NK-92 treated with Interleukin-12 subunit alpha and Interleukin-12 subunit beta, amount 100 ng/mL, for 24 hours (cell line): ENCODE results near the gene ADAMTS12.

Source experiments
- DNase-seq: peaks from one replicate; lab custom pipeline; 2025; lab: John Stamatoyannopoulos, UW

Gene ADAMTS12

GRCh38 chr5:33800241-33800950 is 91.4 kb downstream of the ADAMTS12 start:
- no peak for DNase-seq

GRCh38 chr5:33795496-33795895 is 96.3 kb downstream of the ADAMTS12 start:
- no peak for DNase-seq

- DNase-seq, result no peak
Observed at GRCh38 chr5:33794550-33795181, 97.1 kb downstream of the ADAMTS12 start.

- DNase-seq, result no peak
Observed at GRCh38 chr5:33793836-33794549, 97.8 kb downstream of the ADAMTS12 start.

- no peak for DNase-seq
Observed at GRCh38 chr5:33793276-33793675, 98.5 kb downstream of the ADAMTS12 start.

- no peak for DNase-seq
Observed at GRCh38 chr5:33792559-33792958, 99.2 kb downstream of the ADAMTS12 start.

- no peak for DNase-seq
Observed at GRCh38 chr5:33789567-33789957, 102.2 kb downstream of the ADAMTS12 start.

GRCh38 chr5:33788922-33789566 is 102.7 kb downstream of the ADAMTS12 start:
- DNase-seq, result no peak

- DNase-seq, result no peak
Observed at GRCh38 chr5:33785571-33785970, 106.2 kb downstream of the ADAMTS12 start.

GRCh38 chr5:33781286-33781685 is 110.5 kb downstream of the ADAMTS12 start:
- no peak for DNase-seq

GRCh38 chr5:33776151-33776660 is 115.6 kb downstream of the ADAMTS12 start:
- no peak for DNase-seq

- DNase-seq, result no peak
Observed at GRCh38 chr5:33774341-33774740, 117.4 kb downstream of the ADAMTS12 start.

- DNase-seq, result no peak
Observed at GRCh38 chr5:33772380-33772897, 119.4 kb downstream of the ADAMTS12 start.

GRCh38 chr5:33769968-33770367 is 121.8 kb downstream of the ADAMTS12 start:
- no peak for DNase-seq

- no peak for DNase-seq
Observed at GRCh38 chr5:33769196-33769595, 122.6 kb downstream of the ADAMTS12 start.

GRCh38 chr5:33766023-33766422 is 125.8 kb downstream of the ADAMTS12 start:
- no peak for DNase-seq

- no peak for DNase-seq
Observed at GRCh38 chr5:33764786-33765185, 127.0 kb downstream of the ADAMTS12 start.

GRCh38 chr5:33763435-33763834 is 128.4 kb downstream of the ADAMTS12 start:
- no peak for DNase-seq

- DNase-seq, result no peak
Observed at GRCh38 chr5:33762859-33763258, 128.9 kb downstream of the ADAMTS12 start.

- no peak for DNase-seq
Observed at GRCh38 chr5:33761139-33761538, 130.7 kb downstream of the ADAMTS12 start.

GRCh38 chr5:33758737-33759136 is 133.1 kb downstream of the ADAMTS12 start:
- DNase-seq, result no peak

- DNase-seq, result no peak
Observed at GRCh38 chr5:33756491-33756890, 135.3 kb downstream of the ADAMTS12 start.
